ENCODE results near the gene FOXJ3.

DNA sequence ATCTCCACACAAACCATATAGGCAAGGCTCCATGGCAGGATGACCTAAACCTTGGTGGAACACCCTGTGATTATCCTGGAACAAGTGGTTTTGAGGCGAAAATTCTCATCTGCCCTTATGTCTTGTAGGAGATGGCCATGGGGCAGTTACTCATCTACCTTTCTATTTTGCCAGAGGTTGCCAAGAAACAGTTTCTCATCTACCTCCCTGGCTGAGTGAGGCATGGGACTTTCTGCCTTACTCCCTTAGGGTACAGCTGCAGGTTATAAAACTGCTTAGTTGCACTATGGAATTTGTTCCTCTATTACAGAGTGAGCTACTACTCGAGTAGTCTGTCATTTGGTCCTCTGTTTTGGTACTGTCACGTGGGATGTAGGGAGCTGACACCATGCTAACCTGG, 139.2 kb downstream of the FOXJ3 start:
- TF ChIP-seq EP300 (IDR thresholded peaks at IDR 0.05) (no peak), POLR2A (IDR thresholded peaks at IDR 0.05) (no peak), POLR2AphosphoS5 (IDR thresholded peaks at IDR 0.05) (no peak)
- TF ChIP-seq, protein P1, sequence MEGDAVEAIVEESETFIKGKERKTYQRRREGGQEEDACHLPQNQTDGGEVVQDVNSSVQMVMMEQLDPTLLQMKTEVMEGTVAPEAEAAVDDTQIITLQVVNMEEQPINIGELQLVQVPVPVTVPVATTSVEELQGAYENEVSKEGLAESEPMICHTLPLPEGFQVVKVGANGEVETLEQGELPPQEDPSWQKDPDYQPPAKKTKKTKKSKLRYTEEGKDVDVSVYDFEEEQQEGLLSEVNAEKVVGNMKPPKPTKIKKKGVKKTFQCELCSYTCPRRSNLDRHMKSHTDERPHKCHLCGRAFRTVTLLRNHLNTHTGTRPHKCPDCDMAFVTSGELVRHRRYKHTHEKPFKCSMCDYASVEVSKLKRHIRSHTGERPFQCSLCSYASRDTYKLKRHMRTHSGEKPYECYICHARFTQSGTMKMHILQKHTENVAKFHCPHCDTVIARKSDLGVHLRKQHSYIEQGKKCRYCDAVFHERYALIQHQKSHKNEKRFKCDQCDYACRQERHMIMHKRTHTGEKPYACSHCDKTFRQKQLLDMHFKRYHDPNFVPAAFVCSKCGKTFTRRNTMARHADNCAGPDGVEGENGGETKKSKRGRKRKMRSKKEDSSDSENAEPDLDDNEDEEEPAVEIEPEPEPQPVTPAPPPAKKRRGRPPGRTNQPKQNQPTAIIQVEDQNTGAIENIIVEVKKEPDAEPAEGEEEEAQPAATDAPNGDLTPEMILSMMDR (IDR thresholded peaks at IDR 0.05), result no peak
